KMS-11 (cell line): ENCODE results near the gene CKAP5.

ENCODE experiments used
- H2AFZ ChIP-seq: fragments of 200-600 bp; sonication (generic); 2 replicates; pipeline ENCODE4 v1.6.1; 2016; ENCODE audit warnings: antibody characterized with exemption, mixed run types, low read depth
- H3K27ac ChIP-seq: fragments of 200-600 bp; sonication (generic); 2 replicates; pipeline ENCODE4 v1.6.1; 2016; ENCODE audit warnings: mild to moderate bottlenecking, mixed run types
- H3K27me3 ChIP-seq: fragments of 200-600 bp; sonication (generic); 2 replicates; pipeline ENCODE4 v1.6.1; 2017; ENCODE audit warnings: mild to moderate bottlenecking, low read depth, mixed run types, moderate library complexity; ENCODE audit not compliant: insufficient read depth
- H3K36me3 ChIP-seq: fragments of 200-600 bp; sonication (generic); 2 replicates; pipeline ENCODE4 v1.6.1; 2017; ENCODE audit warnings: mild to moderate bottlenecking, mixed run types; ENCODE audit not compliant: insufficient read depth
- H3K4me1 ChIP-seq: fragments of 200-600 bp; sonication (generic); 2 replicates; pipeline ENCODE4 v1.6.1; 2016; ENCODE audit warnings: mild to moderate bottlenecking, low read depth, mixed run types; ENCODE audit not compliant: poor library complexity, severe bottlenecking
- H3K4me2 ChIP-seq: fragments of 200-600 bp; sonication (generic); 2 replicates; pipeline ENCODE4 v1.7.0; 2016; ENCODE audit warnings: mild to moderate bottlenecking, mixed run types
- H3K4me3 ChIP-seq: fragments of 200-600 bp; sonication (generic); IDR thresholded peaks from 2 replicates; pipeline ENCODE4 v1.6.1; 2017; ENCODE audit warnings: low read depth, low read length, mixed read lengths; ENCODE audit not compliant: insufficient read depth
- H3K79me2 ChIP-seq: fragments of 200-600 bp; sonication (generic); 2 replicates; pipeline ENCODE4 v1.6.1; 2016; ENCODE audit warnings: low read depth, mixed run types; ENCODE audit not compliant: insufficient read depth
- H3K9ac ChIP-seq: fragments of 200-600 bp; sonication (generic); 2 replicates; pipeline ENCODE4 v1.6.1; 2016; ENCODE audit warnings: mild to moderate bottlenecking, mixed run types
- H4K20me1 ChIP-seq: fragments of 200-600 bp; sonication (generic); 2 replicates; pipeline ENCODE4 v1.6.1; 2016; ENCODE audit warnings: mild to moderate bottlenecking, mixed run types; ENCODE audit not compliant: insufficient read depth
- CTCF ChIP-seq: fragments of 200-600 bp; sonication (generic); conservative IDR thresholded peaks from 2 replicates; pipeline ENCODE4 v1.6.1; 2017; ENCODE audit warnings: low read depth, mild to moderate bottlenecking, antibody characterized with exemption, low read length, moderate library complexity, mixed read lengths

CKAP5 gene

DNA sequence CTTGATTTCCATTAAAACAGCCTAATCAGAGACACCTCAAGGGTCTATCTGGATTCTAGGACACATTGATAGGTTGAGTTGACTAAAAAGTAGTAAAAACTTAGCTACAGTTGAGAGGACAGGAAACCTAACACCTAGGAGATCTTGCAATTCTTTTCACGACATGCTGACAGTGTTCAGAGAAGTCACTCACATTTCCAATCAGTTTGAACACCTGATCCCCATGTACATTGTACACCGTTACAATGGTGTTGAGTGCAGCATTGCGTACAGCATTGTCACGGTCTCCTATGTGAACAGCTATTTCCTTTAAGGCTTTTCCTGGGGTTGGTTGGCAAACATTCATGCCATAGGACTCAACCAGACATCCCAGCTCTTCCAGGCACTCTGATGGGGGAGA is 84.3 kb downstream of the CKAP5 start:
- Histone ChIP-seq H3K4me1 (no peaks in the 10 kb centered on the region), H3K79me2 (no peaks in the 10 kb centered on the region), H2AFZ (no peak overlapping the region), H3K4me3 (no peak overlapping the region), H3K27ac (no peak overlapping the region), H3K36me3 (no peaks in the 10 kb centered on the region; the same call in 1 of the 2 replicates), H4K20me1 (no peaks in the 10 kb centered on the region), H3K4me2 (no peak overlapping the region), H3K9ac (no peak overlapping the region), H3K27me3 (no peaks in the 10 kb centered on the region)
- no peak for TF ChIP-seq CTCF

DNA sequence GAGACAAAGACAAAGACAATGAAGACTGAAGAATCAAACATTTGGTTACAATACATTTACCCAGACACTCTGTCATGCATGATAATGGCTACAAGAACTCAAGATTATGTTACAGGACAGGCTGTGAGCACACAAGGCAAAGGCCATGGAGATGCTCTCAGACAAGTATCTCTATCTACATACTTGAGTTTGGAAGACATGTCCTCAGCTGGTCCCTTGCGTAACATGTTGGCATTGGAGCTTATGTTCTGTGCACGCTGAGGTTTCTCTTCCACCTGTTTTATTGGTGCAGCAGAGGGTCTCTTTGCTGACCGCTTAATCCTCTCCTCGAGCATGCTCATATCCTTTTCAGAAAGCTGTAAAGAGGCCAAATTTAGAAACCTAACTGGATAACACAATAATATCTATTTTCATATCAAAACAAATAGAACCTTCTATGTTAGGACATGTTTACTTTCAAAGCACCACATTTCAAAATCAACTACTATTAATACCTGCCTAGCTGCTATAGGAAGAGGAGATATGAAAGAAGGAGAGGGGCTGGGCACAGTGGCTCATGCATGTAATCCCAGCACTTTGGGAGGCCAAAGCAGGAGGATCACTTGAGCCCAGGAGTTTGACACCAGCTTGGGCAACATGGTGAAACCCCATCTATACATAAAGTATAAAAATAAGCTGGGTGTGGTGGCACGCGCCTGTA is 85.5 kb downstream of the CKAP5 start:
- no peaks in the 10 kb centered on the region for H4K20me1 ChIP-seq
- H3K27me3 ChIP-seq: no peaks in the 10 kb centered on the region
- no peaks in the 10 kb centered on the region for H3K4me1 ChIP-seq
- no peak for TF ChIP-seq CTCF
- no peak overlapping the region for H3K27ac ChIP-seq
- no peaks in the 10 kb centered on the region for H3K36me3 ChIP-seq
- no peak overlapping the region for H3K9ac ChIP-seq
- no peak overlapping the region for H2AFZ ChIP-seq
- H3K4me2 ChIP-seq: no peak overlapping the region
- H3K79me2 ChIP-seq: no peaks in the 10 kb centered on the region
- H3K4me3 ChIP-seq: no peak overlapping the region

- Histone ChIP-seq H3K4me1 (no peaks in the 10 kb centered on the region), H3K9ac (no peak overlapping the region), H3K79me2 (no peaks in the 10 kb centered on the region), H4K20me1 (no peaks in the 10 kb centered on the region), H3K36me3 (peaks cover 10% of the 10 kb centered on the region; the same call in 1 of the 2 replicates), H3K27me3 (no peaks in the 10 kb centered on the region), H3K4me2 (no peak overlapping the region), H3K4me3 (no peak overlapping the region), H3K27ac (no peak overlapping the region), H2AFZ (no peak overlapping the region)
- TF ChIP-seq CTCF: no peak
Measured at GRCh38 chr11:46759196-46759595, 86.9 kb downstream of the CKAP5 start.

GRCh38 chr11:46755962-46756361 is 90.1 kb downstream of the CKAP5 start:
- TF ChIP-seq CTCF: no peak
- Histone ChIP-seq H3K27me3 (no peaks in the 10 kb centered on the region), H3K79me2 (no peaks in the 10 kb centered on the region), H3K9ac (no peak overlapping the region), H2AFZ (no peak overlapping the region), H3K36me3 (peaks cover 25% of the 10 kb centered on the region; the same call in 1 of the 2 replicates), H4K20me1 (peaks cover 3% of the 10 kb centered on the region; the same call in 1 of the 2 replicates), H3K4me2 (no peak overlapping the region), H3K27ac (no peak overlapping the region), H3K4me3 (no peak overlapping the region), H3K4me1 (no peaks in the 10 kb centered on the region)
